Panc1 (cell line): ENCODE data around the gene KCTD12. TPM values are rescaled to one million over a fixed set of nuclear protein-coding genes. Genes with fewer than 3 reads are reported as not detected.

Experiments
- ATAC-seq: fragments of 200-7000 bp; cut with Tn5 transposase; 2 replicates; pipeline ENCODE4 v1.9.1; 2020; ENCODE audit warnings: mild to moderate bottlenecking, moderate library complexity
- BruUV-seq: library from RNA; stranded (reverse); fragments of 400-500 nt; replicated peaks from 2 replicates; lab custom pipeline; 2021; lab: Mats Ljungman, UMichigan
- CTCF ChIA-PET: fragments of 300-600 bp; sonication (Branson Sonifier 250); formaldehyde crosslinking; loops from one replicate; lab custom pipeline; 2022; ENCODE audit warnings: antibody characterized with exemption; lab: Charles Lee
- POLR2A ChIA-PET: fragments of 300-600 bp; sonication (Branson Sonifier 250); formaldehyde crosslinking; loops from one replicate; lab custom pipeline; 2022; ENCODE audit warnings: antibody characterized with exemption; lab: Charles Lee
- DNase-seq: peaks from one replicate; pipeline ENCODE4 v3.0.0-alpha.2; 2010; ENCODE audit warnings: low read depth, low spot score
- H3K27ac ChIP-seq: 2 replicates; pipeline ENCODE4 v1.5.1; 2011; ENCODE audit warnings: mild to moderate bottlenecking, low read length, inconsistent platforms
- H3K27me3 ChIP-seq: fragments of 200-500 bp; sonication (Bioruptor generic); 2 replicates; pipeline ENCODE4 v1.6.0; 2014; ENCODE audit warnings: low read length, inconsistent platforms; ENCODE audit not compliant: control insufficient read depth, insufficient read depth
- H3K36me3 ChIP-seq: fragments of 200-500 bp; sonication (Bioruptor generic); 2 replicates; pipeline ENCODE4 v1.5.1; 2014; ENCODE audit warnings: inconsistent platforms, mild to moderate bottlenecking, low read length, moderate library complexity; ENCODE audit not compliant: control insufficient read depth, insufficient read depth
- H3K4me1 ChIP-seq: 2 replicates; pipeline ENCODE4 v1.5.1; 2011; ENCODE audit warnings: inconsistent platforms, mild to moderate bottlenecking, low read length, moderate library complexity; ENCODE audit not compliant: control insufficient read depth, insufficient read depth
- H3K4me3 ChIP-seq, 2 experiments: 2 replicates each; pipeline ENCODE4 v1.5.1; 2011 to 2012; ENCODE audit warnings: low read depth in 2 of 2, low read length in 2 of 2, mild to moderate bottlenecking in 2 of 2, inconsistent platforms in 1 of 2, moderate library complexity in 1 of 2
- H3K9me3 ChIP-seq: fragments of 200-500 bp; sonication (Bioruptor generic); 2 replicates; pipeline ENCODE4 v1.5.1; 2014; ENCODE audit warnings: low read depth, mild to moderate bottlenecking, inconsistent platforms, low read length, moderate library complexity; ENCODE audit not compliant: control insufficient read depth, insufficient read depth
- CTCF ChIP-seq: fragments of 450-650 bp; IDR thresholded peaks from 2 replicates; pipeline ENCODE4 v1.5.1; 2017; ENCODE audit warnings: mild to moderate bottlenecking
- POLR2AphosphoS5 ChIP-seq: IDR thresholded peaks from 2 replicates; pipeline ENCODE4 v1.6.1; 2012; ENCODE audit warnings: mild to moderate bottlenecking, low read depth, low read length, moderate library complexity
- REST ChIP-seq, 2 experiments: IDR thresholded peaks; 2 replicates each; pipeline ENCODE4 v1.6.1; 2011 to 2012; ENCODE audit warnings: low read depth in 2 of 2, control low read depth in 1 of 2, low read length in 1 of 2, mild to moderate bottlenecking in 1 of 2, moderate library complexity in 1 of 2; ENCODE audit not compliant: insufficient read depth in 1 of 2
- SIN3A ChIP-seq: IDR thresholded peaks from 2 replicates; pipeline ENCODE4 v1.6.1; 2012; ENCODE audit warnings: low read depth, mild to moderate bottlenecking, low read length, moderate library complexity, borderline replicate concordance; ENCODE audit not compliant: insufficient read depth
- TCF7L2 ChIP-seq: IDR thresholded peaks from 2 replicates; pipeline ENCODE4 v1.6.1; 2011; ENCODE audit warnings: mild to moderate bottlenecking, low read depth, low read length, inconsistent platforms
- in situ Hi-C: cut with HindIII; loops from 2 replicates; pipeline ENCODE4 v1.10.0; 2016; ENCODE audit warnings: low sequenced_read_pairs, low pct_unique_long_range_greater_than_20kb
- intact Hi-C: fragments of 100-400 bp; cut with micrococcal nuclease; formaldehyde crosslinking; loops from one replicate; pipeline ENCODE4 v1.10.0; 2022; ENCODE audit not compliant: unreplicated experiment
- total RNA-seq: library from RNA; stranded (reverse); gene quantifications from one replicate; pipeline ENCODE4 v1.2.1, GENCODE V29; 2021; ENCODE audit not compliant: unreplicated experiment

The KCTD12 gene
- total RNA-seq, 1 experiment from 2014 or later, result 0.90 TPM

DNA sequence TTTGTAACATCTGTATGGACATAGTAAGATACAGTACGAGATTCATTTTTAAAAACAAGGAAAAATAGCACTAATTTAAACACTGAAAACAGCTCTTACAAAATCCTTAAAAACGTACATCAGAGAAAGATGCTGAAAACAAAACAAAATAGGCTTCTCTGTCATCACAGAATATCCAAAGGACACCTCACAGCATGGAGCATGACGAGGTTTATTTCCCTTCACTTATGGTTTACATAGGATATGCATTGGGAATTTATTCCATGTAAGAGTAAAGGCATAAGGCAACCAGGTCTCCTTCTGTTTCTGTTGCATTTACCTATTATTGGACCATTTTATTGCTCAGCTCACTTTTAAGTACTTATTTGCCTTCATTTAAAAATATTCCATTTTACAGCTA is 3.0 kb downstream of the KCTD12 start:
- BruUV-seq, result no TSS peak
- POLR2A ChIA-PET, result no interaction called here
- CTCF ChIA-PET, result no interaction called here
- H3K27me3 ChIP-seq, result 0 out of 2 replicates have a peak, but pooled peaks cover 2% of the 10 kb centered on the region
- H3K4me3 ChIP-seq, result no peak overlapping the region
- intact Hi-C loops, result no loop called here
- ATAC-seq (no peak), DNase-seq (no peak)
- H3K9me3 ChIP-seq, result no peaks in the 10 kb centered on the region
- H3K4me1 ChIP-seq, result no peaks in the 10 kb centered on the region
- in situ Hi-C loops, result no loop called here
- TF ChIP-seq SIN3A (no peak), CTCF (no peak), TCF7L2 (no peak), REST (IDR thresholded peaks at IDR 0.05; ENCODE audit: insufficient read depth in 1 of 2, low read depth in 2 of 2, low read length in 1 of 2) (no peak), POLR2AphosphoS5 (no peak)
- H3K27ac ChIP-seq, result no peak overlapping the region
- no peaks in the 10 kb centered on the region for H3K36me3 ChIP-seq

GRCh38 chr13:76882431-76882830 is 3.8 kb downstream of the KCTD12 start:
- no peaks in the 10 kb centered on the region for H3K36me3 ChIP-seq
- CTCF ChIA-PET, result no interaction called here
- ATAC-seq (no peak), DNase-seq (no peak)
- H3K9me3 ChIP-seq, result no peaks in the 10 kb centered on the region
- no peaks in the 10 kb centered on the region for H3K4me1 ChIP-seq
- intact Hi-C loops (no loop called here), in situ Hi-C loops (no loop called here)
- POLR2A ChIA-PET, result no interaction called here
- no peak for TF ChIP-seq REST (IDR thresholded peaks at IDR 0.05; ENCODE audit: insufficient read depth in 1 of 2, low read depth in 2 of 2, low read length in 1 of 2)
- no peak for TF ChIP-seq POLR2AphosphoS5
- TF ChIP-seq SIN3A, result no peak
- TF ChIP-seq TCF7L2, result no peak
- TF ChIP-seq CTCF, result no peak
- no TSS peak for BruUV-seq
- H3K4me3 ChIP-seq, result no peak overlapping the region
- H3K27ac ChIP-seq, result no peak overlapping the region
- 0 out of 2 replicates have a peak, but pooled peaks cover 2% of the 10 kb centered on the region for H3K27me3 ChIP-seq
